Stimulated activated CD8-positive, alpha-beta memory T cell treated with anti-CD3 and anti-CD28 coated beads, Interleukin-2, amount 100 ng/mL, for 48 hours (primary cell): Measurements from ENCODE around the gene ETNPPL.
"Not testable (repeated sequence)": the region's sequence is repeated elsewhere in the genome, so short reads cannot be mapped to it uniquely, and the experiment has no call there.

ENCODE experiments used
- DNase-seq, 2 donors: peaks; one replicate each; pipeline ENCODE4 v3.0.0-alpha.2; 2020; ENCODE audit warnings: low read depth in 2 of 2

The ETNPPL gene

GRCh38 chr4:108758498-108758897, 4.4 kb downstream of the ETNPPL start:
- DNase-seq: no peak

- no peak for DNase-seq
These were observed 8.5 kb downstream of the ETNPPL start for GRCh38 chr4:108754327-108754726.

GRCh38 chr4:108751321-108751720, 11.5 kb downstream of the ETNPPL start:
- no peak for DNase-seq

- DNase-seq: no peak
These were observed 13.7 kb downstream of the ETNPPL start for GRCh38 chr4:108749119-108749518.

- no peak for DNase-seq
These were observed 16.3 kb downstream of the ETNPPL start for GRCh38 chr4:108746511-108746910.

GRCh38 chr4:108744307-108744706, 18.5 kb downstream of the ETNPPL start:
- no peak for DNase-seq

- no peak for DNase-seq
These were observed 20.1 kb downstream of the ETNPPL start for GRCh38 chr4:108742451-108743420.

GRCh38 chr4:108738003-108738706, 24.7 kb downstream of the ETNPPL start:
- no peak for DNase-seq

- no peak for DNase-seq
These were observed 31.8 kb downstream of the ETNPPL start for GRCh38 chr4:108731006-108731405.

- no peak for DNase-seq
These were observed 32.3 kb downstream of the ETNPPL start for GRCh38 chr4:108730579-108730978.

GRCh38 chr4:108729731-108730130, 33.1 kb downstream of the ETNPPL start:
- DNase-seq: no peak

- no peak for DNase-seq
These were observed 37.4 kb downstream of the ETNPPL start for GRCh38 chr4:108725457-108725856.

GRCh38 chr4:108717386-108717785, 45.5 kb downstream of the ETNPPL start:
- no peak for DNase-seq

- DNase-seq: no peak
These were observed 46.5 kb downstream of the ETNPPL start for GRCh38 chr4:108716340-108716739.

- DNase-seq: no peak
These were observed 48.0 kb downstream of the ETNPPL start for GRCh38 chr4:108714880-108715279.

GRCh38 chr4:108710578-108710977, 52.3 kb downstream of the ETNPPL start:
- DNase-seq: not testable (repeated sequence)

GRCh38 chr4:108709722-108710121, 53.1 kb downstream of the ETNPPL start:
- no peak for DNase-seq

GRCh38 chr4:108709234-108709633, 53.6 kb downstream of the ETNPPL start:
- no peak for DNase-seq

GRCh38 chr4:108706289-108706688, 56.6 kb downstream of the ETNPPL start:
- DNase-seq: no peak

GRCh38 chr4:108703966-108704365, 58.9 kb downstream of the ETNPPL start:
- DNase-seq: no peak

GRCh38 chr4:108703370-108703769, 59.5 kb downstream of the ETNPPL start:
- DNase-seq: no peak

GRCh38 chr4:108702960-108703359, 59.9 kb downstream of the ETNPPL start:
- no peak for DNase-seq
